ENCODE results near the gene SNTA1.
"Not testable (repeated sequence)": the region's sequence is repeated elsewhere in the genome, so short reads cannot be mapped to it uniquely, and the experiment has no call there.

Gene SNTA1

DNA sequence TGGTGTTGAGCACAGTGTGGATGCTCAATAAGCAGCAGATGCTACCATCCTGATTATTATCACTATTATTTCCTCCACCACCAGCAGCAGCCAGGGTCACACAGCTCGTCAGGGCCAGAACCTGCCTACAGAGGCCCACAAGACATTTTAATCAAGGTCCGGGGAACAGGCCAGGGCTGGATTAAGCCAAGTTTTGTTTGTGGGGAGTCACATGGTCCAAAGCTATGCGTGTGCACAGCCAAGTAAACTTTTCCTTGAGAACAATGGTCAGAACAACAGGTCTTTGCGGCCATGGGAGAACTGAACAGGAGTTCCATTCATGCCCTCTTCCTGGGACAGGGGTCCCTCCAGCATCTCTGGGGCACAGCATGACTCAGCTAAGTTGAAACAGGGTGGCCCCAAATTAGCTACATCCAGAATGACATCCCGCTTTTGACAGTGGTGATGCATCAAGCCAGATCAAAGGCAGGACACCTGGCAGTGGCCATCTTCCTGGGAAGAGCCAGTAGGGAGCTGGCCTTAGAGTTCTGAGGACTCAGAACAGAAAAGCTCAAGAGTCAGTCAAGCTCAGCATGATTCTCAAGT, 11.7 kb downstream of the SNTA1 start:
- DNase-seq (ENCODE audit: low read depth in 2 of 2): no peak

DNA sequence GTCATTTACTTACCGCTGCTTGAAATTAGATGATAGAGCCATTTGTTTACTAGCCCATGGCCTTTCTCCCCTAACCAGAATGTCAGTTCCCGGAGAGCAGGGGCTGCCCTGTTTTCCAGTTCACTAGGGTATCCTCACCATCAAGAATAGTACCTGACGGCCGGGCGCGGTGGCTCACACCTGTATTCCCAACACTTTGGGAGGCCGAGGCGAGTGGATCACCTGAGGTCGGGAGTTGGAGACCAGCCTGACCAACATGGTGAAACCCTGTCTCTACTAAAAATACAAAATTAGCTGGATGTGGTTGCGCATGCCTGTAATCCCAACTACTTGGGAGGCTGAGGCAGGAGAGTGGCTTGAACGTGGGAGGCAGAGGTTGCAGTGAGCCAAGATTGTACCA, 19.7 kb downstream of the SNTA1 start:
- DNase-seq (ENCODE audit: low read depth in 2 of 2): not testable (repeated sequence)

DNA sequence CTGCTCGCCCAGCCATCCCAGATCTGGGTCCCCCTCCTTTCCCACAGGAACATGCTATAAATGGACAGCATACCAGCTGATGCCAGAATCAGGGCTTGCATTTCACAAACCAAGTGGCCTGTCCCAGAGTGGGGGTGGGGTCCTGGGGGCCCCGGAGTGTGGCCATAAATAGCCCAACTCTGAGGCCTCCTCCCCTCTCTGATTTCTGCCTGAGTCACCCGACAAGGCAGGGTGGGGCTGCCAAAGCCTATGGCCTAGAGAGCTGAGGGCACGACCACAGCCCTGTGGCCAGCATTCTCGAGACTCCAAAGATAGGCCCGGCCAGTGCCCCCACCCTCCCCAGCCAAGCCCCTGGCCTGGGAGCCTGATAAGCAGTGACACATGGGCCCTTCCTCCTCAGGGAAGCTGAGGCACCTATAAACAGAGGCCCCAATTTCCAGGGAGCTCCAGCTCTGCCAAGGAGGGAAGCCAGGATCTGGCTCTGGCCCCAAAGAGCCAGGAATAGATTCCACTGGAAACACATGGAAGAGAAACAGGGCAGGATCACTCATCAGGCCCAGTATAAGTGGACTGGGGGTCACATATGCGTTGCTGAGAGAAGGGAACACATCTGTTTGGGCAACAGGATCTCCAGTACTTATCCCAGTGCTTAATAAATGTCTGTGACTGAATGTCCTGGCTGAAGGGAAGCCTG, 20.3 kb downstream of the SNTA1 start:
- DNase-seq (ENCODE audit: low read depth in 2 of 2): no peak

GRCh38 chr20:33419140-33419974, 24.2 kb downstream of the SNTA1 start:
- no peak for DNase-seq (ENCODE audit: low read depth in 2 of 2)

DNA sequence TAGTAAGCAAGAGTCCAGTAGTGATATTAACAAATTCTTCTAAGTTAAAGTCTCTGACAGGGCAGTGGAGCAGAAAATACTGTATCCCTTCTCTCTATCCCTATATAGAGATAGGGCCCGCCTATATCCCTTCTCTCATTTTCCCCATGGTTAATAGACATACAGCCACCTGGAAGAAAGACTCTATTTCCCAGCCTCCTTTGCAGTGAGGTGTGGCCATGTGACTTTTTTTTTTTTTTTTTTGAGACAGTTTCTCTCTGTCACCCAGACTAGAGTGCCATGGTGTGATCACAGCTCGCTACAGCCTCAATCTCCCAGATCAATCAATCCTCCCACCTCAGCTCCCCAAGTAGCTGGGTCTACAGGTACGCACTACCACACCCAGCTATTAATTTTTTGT, 25.5 kb downstream of the SNTA1 start:
- DNase-seq (ENCODE audit: low read depth in 2 of 2): no peak

DNA sequence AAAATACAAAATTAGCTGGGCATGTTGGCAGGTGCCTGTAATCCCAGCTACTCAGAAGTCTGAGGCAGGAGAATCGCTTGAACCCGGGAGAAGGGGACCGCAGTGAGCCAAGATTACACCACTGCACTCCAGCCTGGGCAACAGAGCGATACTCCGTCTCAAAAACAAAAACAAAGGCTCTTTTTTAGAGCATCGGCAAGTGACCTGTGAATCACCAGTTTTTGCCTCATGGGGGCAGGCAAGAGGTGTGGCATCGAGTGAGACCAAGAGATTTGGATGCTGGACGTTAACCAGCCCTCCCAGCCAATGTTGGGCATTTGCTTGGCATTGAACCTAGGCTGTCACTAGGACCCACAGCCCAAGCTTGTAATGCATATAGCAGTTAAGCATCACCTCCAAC, 27.6 kb downstream of the SNTA1 start:
- no peak for DNase-seq (ENCODE audit: low read depth in 2 of 2)

DNA sequence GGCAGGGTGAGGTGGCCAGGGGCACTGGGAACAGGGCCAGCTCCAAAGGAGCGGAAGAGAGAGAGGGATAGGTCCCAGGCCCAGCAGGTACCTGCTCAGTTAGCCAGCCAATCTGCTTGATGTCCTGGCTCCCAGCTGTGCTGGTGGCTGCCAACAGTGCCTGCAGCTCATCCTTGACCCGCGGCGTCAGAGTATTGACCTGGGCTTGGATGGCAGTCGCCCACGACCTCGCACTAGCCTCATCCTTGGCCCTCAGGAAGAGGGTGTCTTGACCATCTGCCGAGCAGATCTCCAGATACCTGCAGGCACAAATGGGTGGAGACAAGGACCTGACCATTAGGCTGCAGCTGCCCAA, 31.1 kb downstream of the SNTA1 start:
- no peak for DNase-seq (ENCODE audit: low read depth in 2 of 2)

DNA sequence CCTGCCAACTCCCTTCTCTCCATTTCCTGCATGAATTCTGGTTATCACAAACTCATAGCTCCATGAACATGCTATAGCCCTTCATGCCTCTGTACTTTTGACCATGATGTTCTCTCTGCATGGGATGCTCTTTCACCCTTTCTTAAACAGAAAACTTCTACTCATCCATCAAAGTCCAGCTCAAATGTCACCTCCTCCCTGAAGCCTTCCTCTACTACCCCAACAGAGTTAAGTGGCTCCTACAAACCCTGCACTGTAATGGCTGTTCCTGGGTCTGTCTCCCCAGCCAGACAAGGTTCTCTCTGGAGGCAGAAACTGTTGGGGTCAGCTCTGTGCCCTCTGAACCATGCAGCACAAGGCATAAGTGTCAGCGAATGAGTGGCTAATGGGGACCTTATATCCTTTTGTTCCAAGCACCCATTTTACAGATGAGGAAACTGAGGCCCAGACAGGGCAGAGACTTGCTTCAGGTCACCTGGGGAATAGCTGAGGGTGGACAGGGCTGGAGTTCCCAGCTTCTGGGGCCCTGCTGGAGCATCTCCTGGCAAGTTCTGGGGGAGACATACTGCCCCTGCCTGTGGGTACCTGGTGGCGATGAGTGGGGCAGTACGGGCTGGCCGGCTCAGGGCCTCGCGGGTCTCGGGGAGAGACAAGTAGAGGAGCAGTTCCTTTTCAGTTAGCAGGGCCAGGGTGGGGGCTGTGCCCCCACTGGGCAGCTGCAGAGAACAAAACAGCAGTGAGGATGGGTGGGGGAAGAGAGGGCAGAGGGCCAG, 31.7 kb downstream of the SNTA1 start:
- DNase-seq (ENCODE audit: low read depth in 2 of 2): no peak

DNA sequence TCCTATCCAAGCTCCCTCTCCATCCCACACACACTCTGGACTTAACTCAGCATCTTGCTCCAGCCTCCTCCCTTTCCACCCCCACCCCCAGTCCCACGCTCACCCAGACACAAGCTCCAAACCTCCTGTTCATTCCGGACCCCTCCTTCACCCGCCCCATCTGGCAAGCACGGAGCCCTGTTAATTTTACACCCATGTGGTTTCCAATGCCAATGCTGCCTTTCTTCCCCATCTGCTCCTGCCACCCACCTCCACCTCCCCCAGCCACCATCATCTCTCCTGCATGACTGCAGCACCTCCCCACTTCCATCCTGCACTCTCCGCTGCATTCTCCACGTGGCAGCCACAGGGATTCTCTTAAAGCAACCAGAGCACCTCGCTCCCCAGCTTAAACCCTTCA, 32.3 kb downstream of the SNTA1 start:
- no peak for DNase-seq (ENCODE audit: low read depth in 2 of 2)

DNA sequence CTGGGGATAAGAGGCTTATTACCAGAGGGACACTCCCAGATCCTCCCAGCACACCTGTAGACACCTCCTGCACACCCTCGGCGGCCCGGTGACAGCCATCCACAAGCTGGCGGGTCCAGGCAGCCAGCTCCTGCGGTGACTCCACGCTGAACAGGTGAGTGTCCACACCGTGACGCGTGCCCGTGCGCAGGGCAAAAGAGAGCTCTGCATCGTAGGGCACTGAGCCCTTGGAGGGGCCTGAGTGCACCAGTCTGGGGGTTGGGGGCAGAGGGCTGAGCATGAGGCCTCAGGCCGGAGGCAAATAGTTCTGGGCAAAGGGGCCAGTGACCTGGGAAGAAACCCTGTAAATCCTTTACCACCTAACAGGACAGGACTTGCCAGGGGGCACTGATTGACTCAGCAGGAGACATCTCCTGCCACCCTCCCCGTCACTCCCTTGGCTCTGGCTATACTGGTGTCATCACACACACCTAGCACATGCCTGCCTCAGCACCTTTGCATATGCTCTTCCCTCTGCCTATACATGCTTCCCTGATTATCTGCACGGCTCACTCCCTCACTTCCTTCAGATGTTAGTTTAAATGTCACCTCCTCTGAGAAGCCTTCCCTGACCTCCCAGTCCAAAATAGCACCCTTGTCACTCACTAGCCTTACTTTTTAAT, 33.4 kb downstream of the SNTA1 start:
- DNase-seq (ENCODE audit: low read depth in 2 of 2): no peak

- DNase-seq (ENCODE audit: low read depth in 2 of 2): no peak
Observed at GRCh38 chr20:33408716-33409654, 34.6 kb downstream of the SNTA1 start.

GRCh38 chr20:33408313-33408712, 35.2 kb downstream of the SNTA1 start:
- no peak for DNase-seq (ENCODE audit: low read depth in 2 of 2)

- DNase-seq (ENCODE audit: low read depth in 2 of 2): no peak
Observed at GRCh38 chr20:33407796-33408195, 35.8 kb downstream of the SNTA1 start.

GRCh38 chr20:33407251-33407650, 36.3 kb downstream of the SNTA1 start:
- no peak for DNase-seq (ENCODE audit: low read depth in 2 of 2)

- no peak for DNase-seq (ENCODE audit: low read depth in 2 of 2)
Observed at GRCh38 chr20:33404281-33404680, 39.3 kb downstream of the SNTA1 start.

GRCh38 chr20:33401921-33402369, 41.6 kb downstream of the SNTA1 start:
- DNase-seq (ENCODE audit: low read depth in 2 of 2): no peak

- peak; percentile 71 to 73 for DNase-seq (ENCODE audit: low read depth in 2 of 2)
Observed at GRCh38 chr20:33401184-33401920, 42.2 kb downstream of the SNTA1 start, which contains the start of gene CDK5RAP1. Gene CDK5RAP1 (minus strand): TSS chr20:33401519. CDS start chr20:33397064, 4,455 bp downstream.

- DNase-seq (ENCODE audit: low read depth in 2 of 2): no peak
Observed at GRCh38 chr20:33400812-33401183, 42.8 kb downstream of the SNTA1 start.

GRCh38 chr20:33399924-33400323, 43.6 kb downstream of the SNTA1 start:
- no peak for DNase-seq (ENCODE audit: low read depth in 2 of 2)

- DNase-seq (ENCODE audit: low read depth in 2 of 2): no peak
Observed at GRCh38 chr20:33394718-33395117, 48.8 kb downstream of the SNTA1 start.
